Neutrophil (primary cell): ENCODE data around the gene TPT1.

Experiments used
- H3K27ac ChIP-seq: fragments of 200-600 bp; sonication (generic); 2 replicates; pipeline ENCODE4 v1.5.1; 2016; ENCODE audit warnings: mild to moderate bottlenecking, moderate library complexity
- H3K27me3 ChIP-seq: fragments of 200-600 bp; sonication (generic); 2 replicates; pipeline ENCODE4 v1.6.0; 2016; ENCODE audit warnings: mild to moderate bottlenecking
- H3K36me3 ChIP-seq: fragments of 200-600 bp; sonication (generic); 2 replicates; pipeline ENCODE4 v1.5.1; 2017
- H3K4me1 ChIP-seq, 2 experiments: fragments of 200-600 bp in 1 of 2; sonication (generic) in 1 of 2; 1 replicate in 1 of 2; 2 replicates in 1 of 2; pipeline versions ENCODE4 v1.5.1 to v1.6.1; 2013 to 2016; ENCODE audit warnings: low read depth in 1 of 2, low read length in 1 of 2, mild to moderate bottlenecking in 1 of 2, moderate library complexity in 1 of 2; ENCODE audit not compliant: control insufficient read depth in 1 of 2, insufficient read depth in 1 of 2
- H3K4me3 ChIP-seq, 2 experiments: fragments of 200-600 bp in 1 of 2; sonication (generic) in 1 of 2; 1 replicate in 1 of 2; 2 replicates in 1 of 2; pipeline ENCODE4 v1.5.1; 2013 to 2016; ENCODE audit warnings: low read depth in 1 of 2, low read length in 1 of 2, mild to moderate bottlenecking in 1 of 2, moderate library complexity in 1 of 2
- H3K9me3 ChIP-seq: fragments of 200-600 bp; sonication (generic); 2 replicates; pipeline ENCODE4 v1.5.1; 2016
- TF ChIP-seq, protein P1 (sequence below): fragments of 200-600 bp; sonication (generic); IDR thresholded peaks from 2 replicates; pipeline ENCODE4 v1.5.1; 2016; ENCODE audit warnings: antibody characterized with exemption

TPT1 gene

DNA sequence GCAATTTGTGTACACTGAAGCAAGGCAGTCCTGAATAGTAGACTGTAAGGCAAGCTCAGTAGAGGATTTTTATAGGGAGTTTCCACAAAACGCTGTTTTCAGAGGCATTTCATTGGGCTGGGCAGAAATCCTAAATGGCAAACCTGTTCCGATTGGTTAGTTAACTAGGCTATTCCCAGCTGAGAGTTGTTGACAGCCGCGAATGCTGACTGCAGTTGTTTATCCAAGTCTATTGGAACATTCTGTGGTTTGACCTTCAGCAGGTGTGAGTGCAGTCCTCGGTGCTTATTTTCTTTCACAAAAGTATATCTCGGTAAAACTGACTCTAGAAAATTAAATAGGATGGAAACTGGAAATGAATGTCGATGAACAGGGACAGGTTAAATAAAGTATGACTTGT, 45.4 kb downstream of the TPT1 start:
- H3K27me3 ChIP-seq, result peaks cover 6% of the 10 kb centered on the region
- peaks cover 3% of the 10 kb centered on the region for H3K36me3 ChIP-seq
- H3K4me3 ChIP-seq, result no peak overlapping the region
- H3K27ac ChIP-seq, result no peak overlapping the region
- TF ChIP-seq, protein P1, sequence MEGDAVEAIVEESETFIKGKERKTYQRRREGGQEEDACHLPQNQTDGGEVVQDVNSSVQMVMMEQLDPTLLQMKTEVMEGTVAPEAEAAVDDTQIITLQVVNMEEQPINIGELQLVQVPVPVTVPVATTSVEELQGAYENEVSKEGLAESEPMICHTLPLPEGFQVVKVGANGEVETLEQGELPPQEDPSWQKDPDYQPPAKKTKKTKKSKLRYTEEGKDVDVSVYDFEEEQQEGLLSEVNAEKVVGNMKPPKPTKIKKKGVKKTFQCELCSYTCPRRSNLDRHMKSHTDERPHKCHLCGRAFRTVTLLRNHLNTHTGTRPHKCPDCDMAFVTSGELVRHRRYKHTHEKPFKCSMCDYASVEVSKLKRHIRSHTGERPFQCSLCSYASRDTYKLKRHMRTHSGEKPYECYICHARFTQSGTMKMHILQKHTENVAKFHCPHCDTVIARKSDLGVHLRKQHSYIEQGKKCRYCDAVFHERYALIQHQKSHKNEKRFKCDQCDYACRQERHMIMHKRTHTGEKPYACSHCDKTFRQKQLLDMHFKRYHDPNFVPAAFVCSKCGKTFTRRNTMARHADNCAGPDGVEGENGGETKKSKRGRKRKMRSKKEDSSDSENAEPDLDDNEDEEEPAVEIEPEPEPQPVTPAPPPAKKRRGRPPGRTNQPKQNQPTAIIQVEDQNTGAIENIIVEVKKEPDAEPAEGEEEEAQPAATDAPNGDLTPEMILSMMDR, result no peak
- H3K4me1 ChIP-seq, result no peaks in the 10 kb centered on the region
- no peaks in the 10 kb centered on the region for H3K9me3 ChIP-seq

DNA sequence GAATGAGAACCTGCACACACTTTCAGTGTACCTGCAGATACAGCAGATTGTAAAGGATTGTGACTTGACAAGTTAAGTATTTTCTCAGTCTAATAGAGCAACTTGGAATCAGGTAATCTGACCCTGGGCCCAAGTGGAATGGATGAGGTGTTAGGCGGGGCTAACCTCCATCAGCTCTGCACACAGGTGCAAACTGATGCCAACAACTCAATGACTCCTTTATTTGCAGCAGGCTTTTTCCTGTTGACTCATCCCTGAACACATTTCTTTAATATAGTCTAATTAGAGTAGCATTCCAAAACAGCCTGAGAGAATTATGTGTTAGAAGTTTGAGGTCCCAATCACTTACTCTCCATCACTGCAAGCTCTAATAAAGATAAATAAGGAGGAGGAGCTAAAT, 48.8 kb downstream of the TPT1 start:
- H3K36me3 ChIP-seq, result peaks cover 19% of the 10 kb centered on the region
- H3K4me1 ChIP-seq, result no peaks in the 10 kb centered on the region
- H3K9me3 ChIP-seq, result no peaks in the 10 kb centered on the region
- H3K4me3 ChIP-seq, result no peak overlapping the region
- TF ChIP-seq, protein P1, result no peak
- no peak overlapping the region for H3K27ac ChIP-seq
- H3K27me3 ChIP-seq, result no peaks in the 10 kb centered on the region

DNA sequence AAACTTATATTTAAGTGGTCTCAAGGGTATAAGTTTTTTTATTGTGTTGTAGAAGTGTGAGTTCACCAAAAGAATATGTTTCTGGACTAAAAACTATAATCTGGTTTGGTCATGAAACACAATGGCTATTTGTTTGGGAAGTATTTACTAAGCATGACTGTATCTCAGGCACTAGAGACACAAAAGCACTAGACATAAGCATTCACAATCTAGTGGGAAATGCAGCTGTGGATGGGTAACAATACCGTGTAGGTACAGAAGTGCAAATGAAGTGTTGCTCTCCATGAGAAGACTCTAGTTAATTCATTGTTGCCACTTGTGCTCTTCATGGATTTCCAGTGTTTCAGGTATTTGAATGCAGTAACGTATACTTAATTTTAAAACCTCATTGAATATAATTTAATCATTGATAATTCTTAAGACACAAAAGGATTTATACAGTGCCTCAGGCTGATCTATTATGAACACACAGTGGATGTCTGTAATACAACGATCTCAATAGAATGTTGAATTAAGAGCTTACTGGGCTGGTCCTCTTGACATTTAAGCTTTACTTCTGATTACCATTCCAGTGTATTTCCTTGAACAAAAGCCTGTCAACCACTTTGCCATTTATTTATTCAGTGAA, 50.9 kb downstream of the TPT1 start:
- Histone ChIP-seq H3K36me3 (peaks cover 35% of the 10 kb centered on the region), H3K27ac (no peak overlapping the region), H3K27me3 (no peaks in the 10 kb centered on the region), H3K4me3 (no peak overlapping the region), H3K9me3 (no peaks in the 10 kb centered on the region), H3K4me1 (no peaks in the 10 kb centered on the region)
- TF ChIP-seq, protein P1, result no peak
